ENCODE data around the gene PGAP6.
A peak's percentile ranks its signal among the peaks of the same experiment; 100 is the strongest.
"Not testable (repeated sequence)": the region's sequence is repeated elsewhere in the genome, so short reads cannot be mapped to it uniquely, and the experiment has no call there.

PGAP6 gene

GRCh38 chr16:346587-346986 is 35.2 kb downstream of the PGAP6 start:
- ChIA-PET CTCF (interaction anchor here (1.2 kb wide), 1 partner anchor 37 kb away, joined by 3 read pairs; no protein-coding TSS in a partner anchor), POLR2A (no interaction called here)
- no peaks in the 10 kb centered on the region for H3K27me3 ChIP-seq (replicated peaks in 2 of 5; ENCODE audit: control insufficient read depth in 4 of 5, insufficient read depth in 5 of 5, low read length in 4 of 5)
- H3K4me3 ChIP-seq (ENCODE audit: control insufficient read depth in 1 of 7, extremely low read depth in 1 of 7, insufficient read depth in 4 of 7, low read depth in 2 of 7, low read length in 6 of 7) = no peak overlapping the region
- WGBS (ENCODE audit: insufficient coverage) = 91% methylated on average over 15 of the region's 15 CpGs
- DNase-seq = no peak
- H3K4me1 ChIP-seq (ENCODE audit: control extremely low read depth in 1 of 4, control insufficient read depth in 4 of 4, insufficient read depth in 4 of 4, low read length in 3 of 4) = peaks cover 0 to 33% (median 13%) of the 10 kb centered on the region in 4 experiments
- H3K9me3 ChIP-seq (ENCODE audit: control extremely low read depth in 1 of 5, control insufficient read depth in 4 of 5, insufficient read depth in 2 of 5, low read depth in 1 of 5, low read length in 4 of 5) = no peaks in the 10 kb centered on the region
- H3K36me3 ChIP-seq (ENCODE audit: control insufficient read depth in 4 of 4, insufficient read depth in 4 of 4, low read length in 3 of 4) = peaks cover 2 to 53% (median 35%) of the 10 kb centered on the region in 4 experiments
- no peak overlapping the region for H3K27ac ChIP-seq (ENCODE audit: insufficient read depth in 1 of 2, low read depth in 1 of 2, low read length in 2 of 2, poor library complexity in 1 of 2, severe bottlenecking in 2 of 2)

GRCh38 chr16:345772-346171 is 36.0 kb downstream of the PGAP6 start:
- 91% methylated on average over 9 of the region's 11 CpGs for WGBS (ENCODE audit: insufficient coverage)
- H3K27me3 ChIP-seq (replicated peaks in 2 of 5; ENCODE audit: control insufficient read depth in 4 of 5, insufficient read depth in 5 of 5, low read length in 4 of 5) = no peaks in the 10 kb centered on the region
- ChIA-PET POLR2A (no interaction called here), CTCF (interaction anchor here (0.9 to 2.0 kb wide), 3 partner anchors 10 to 42 kb away, joined by 3 to 6 read pairs (median 3); no protein-coding TSS in a partner anchor)
- no peak overlapping the region for H3K27ac ChIP-seq (ENCODE audit: insufficient read depth in 1 of 2, low read depth in 1 of 2, low read length in 2 of 2, poor library complexity in 1 of 2, severe bottlenecking in 2 of 2)
- H3K4me3 ChIP-seq (ENCODE audit: control insufficient read depth in 1 of 7, extremely low read depth in 1 of 7, insufficient read depth in 4 of 7, low read depth in 2 of 7, low read length in 6 of 7) = no peak overlapping the region
- no peak for DNase-seq
- no peaks in the 10 kb centered on the region for H3K9me3 ChIP-seq (ENCODE audit: control extremely low read depth in 1 of 5, control insufficient read depth in 4 of 5, insufficient read depth in 2 of 5, low read depth in 1 of 5, low read length in 4 of 5)
- H3K36me3 ChIP-seq (ENCODE audit: control insufficient read depth in 4 of 4, insufficient read depth in 4 of 4, low read length in 3 of 4) = peaks cover 2 to 53% (median 35%) of the 10 kb centered on the region in 4 experiments
- peaks cover 0 to 28% (median 6%) of the 10 kb centered on the region in 4 experiments for H3K4me1 ChIP-seq (ENCODE audit: control extremely low read depth in 1 of 4, control insufficient read depth in 4 of 4, insufficient read depth in 4 of 4, low read length in 3 of 4)

GRCh38 chr16:342455-343213 is 39.1 kb downstream of the PGAP6 start:
- Histone ChIP-seq H3K27ac (ENCODE audit: insufficient read depth in 1 of 2, low read depth in 1 of 2, low read length in 2 of 2, poor library complexity in 1 of 2, severe bottlenecking in 2 of 2) (peak overlapping the region in 1 of 2 experiments; percentile 14), H3K27me3 (replicated peaks in 2 of 5; ENCODE audit: control insufficient read depth in 4 of 5, insufficient read depth in 5 of 5, low read length in 4 of 5) (no peaks in the 10 kb centered on the region), H3K9me3 (ENCODE audit: control extremely low read depth in 1 of 5, control insufficient read depth in 4 of 5, insufficient read depth in 2 of 5, low read depth in 1 of 5, low read length in 4 of 5) (no peaks in the 10 kb centered on the region), H3K4me1 (ENCODE audit: control extremely low read depth in 1 of 4, control insufficient read depth in 4 of 4, insufficient read depth in 4 of 4, low read length in 3 of 4) (peaks cover 0 to 39% (median 21%) of the 10 kb centered on the region in 4 experiments), H3K36me3 (ENCODE audit: control insufficient read depth in 4 of 4, insufficient read depth in 4 of 4, low read length in 3 of 4) (peaks cover 2 to 43% (median 29%) of the 10 kb centered on the region in 4 experiments), H3K4me3 (ENCODE audit: control insufficient read depth in 1 of 7, extremely low read depth in 1 of 7, insufficient read depth in 4 of 7, low read depth in 2 of 7, low read length in 6 of 7) (no peak overlapping the region)
- POLR2A ChIA-PET = no interaction called here
- CTCF ChIA-PET = interaction anchor here (0.7 to 1.1 kb wide), 3 partner anchors 17 to 40 kb away, joined by 3 to 5 read pairs (median 3); no protein-coding TSS in a partner anchor
- no peak for DNase-seq
- WGBS (ENCODE audit: insufficient coverage) = 95% methylated on average over 18 of the region's 18 CpGs

GRCh38 chr16:341974-342336 is 39.8 kb downstream of the PGAP6 start:
- CTCF ChIA-PET = interaction anchor here (0.9 kb wide), 1 partner anchor 9 kb away, joined by 3 read pairs; no protein-coding TSS in a partner anchor
- Histone ChIP-seq H3K36me3 (ENCODE audit: control insufficient read depth in 4 of 4, insufficient read depth in 4 of 4, low read length in 3 of 4) (peaks cover 2 to 36% (median 23%) of the 10 kb centered on the region in 4 experiments), H3K4me1 (ENCODE audit: control extremely low read depth in 1 of 4, control insufficient read depth in 4 of 4, insufficient read depth in 4 of 4, low read length in 3 of 4) (peaks cover 0 to 37% (median 24%) of the 10 kb centered on the region in 4 experiments)
- H3K27me3 ChIP-seq (replicated peaks in 2 of 5; ENCODE audit: control insufficient read depth in 4 of 5, insufficient read depth in 5 of 5, low read length in 4 of 5); H3K4me3 ChIP-seq (ENCODE audit: control insufficient read depth in 1 of 7, extremely low read depth in 1 of 7, insufficient read depth in 4 of 7, low read depth in 2 of 7, low read length in 6 of 7); DNase-seq; POLR2A ChIA-PET; H3K9me3 ChIP-seq (ENCODE audit: control extremely low read depth in 1 of 5, control insufficient read depth in 4 of 5, insufficient read depth in 2 of 5, low read depth in 1 of 5, low read length in 4 of 5); H3K27ac ChIP-seq (ENCODE audit: insufficient read depth in 1 of 2, low read depth in 1 of 2, low read length in 2 of 2, poor library complexity in 1 of 2, severe bottlenecking in 2 of 2): not testable (repeated sequence)
- 97% methylated on average over 9 of the region's 13 CpGs for WGBS (ENCODE audit: insufficient coverage)

- peaks cover 0 to 30% (median 17%) of the 10 kb centered on the region in 4 experiments for H3K36me3 ChIP-seq (ENCODE audit: control insufficient read depth in 4 of 4, insufficient read depth in 4 of 4, low read length in 3 of 4)
- H3K27ac ChIP-seq (ENCODE audit: insufficient read depth in 1 of 2, low read depth in 1 of 2, low read length in 2 of 2, poor library complexity in 1 of 2, severe bottlenecking in 2 of 2); H3K27me3 ChIP-seq (replicated peaks in 2 of 5; ENCODE audit: control insufficient read depth in 4 of 5, insufficient read depth in 5 of 5, low read length in 4 of 5); POLR2A ChIA-PET; H3K4me3 ChIP-seq (ENCODE audit: control insufficient read depth in 1 of 7, extremely low read depth in 1 of 7, insufficient read depth in 4 of 7, low read depth in 2 of 7, low read length in 6 of 7); DNase-seq; H3K9me3 ChIP-seq (ENCODE audit: control extremely low read depth in 1 of 5, control insufficient read depth in 4 of 5, insufficient read depth in 2 of 5, low read depth in 1 of 5, low read length in 4 of 5): not testable (repeated sequence)
- 98% methylated on average over 31 of the region's 47 CpGs for WGBS (ENCODE audit: insufficient coverage)
- CTCF ChIA-PET = interaction anchor here (0.9 to 5.3 kb wide), 3 partner anchors 8 to 150 kb away, joined by 3 to 30 read pairs (median 4); no protein-coding TSS in a partner anchor
- peaks cover 0 to 40% (median 25%) of the 10 kb centered on the region in 4 experiments for H3K4me1 ChIP-seq (ENCODE audit: control extremely low read depth in 1 of 4, control insufficient read depth in 4 of 4, insufficient read depth in 4 of 4, low read length in 3 of 4)
Measured at GRCh38 chr16:341095-341973, 40.4 kb downstream of the PGAP6 start.

GRCh38 chr16:340370-341091 is 41.2 kb downstream of the PGAP6 start:
- Histone ChIP-seq H3K27me3 (replicated peaks in 2 of 5; ENCODE audit: control insufficient read depth in 4 of 5, insufficient read depth in 5 of 5, low read length in 4 of 5) (no peaks in the 10 kb centered on the region), H3K36me3 (ENCODE audit: control insufficient read depth in 4 of 4, insufficient read depth in 4 of 4, low read length in 3 of 4) (peaks cover 0 to 22% (median 11%) of the 10 kb centered on the region in 4 experiments), H3K9me3 (ENCODE audit: control extremely low read depth in 1 of 5, control insufficient read depth in 4 of 5, insufficient read depth in 2 of 5, low read depth in 1 of 5, low read length in 4 of 5) (no peaks in the 10 kb centered on the region), H3K4me3 (ENCODE audit: control insufficient read depth in 1 of 7, extremely low read depth in 1 of 7, insufficient read depth in 4 of 7, low read depth in 2 of 7, low read length in 6 of 7) (peak overlapping the region in 2 of 7 experiments; percentile 5 to 34), H3K27ac (ENCODE audit: insufficient read depth in 1 of 2, low read depth in 1 of 2, low read length in 2 of 2, poor library complexity in 1 of 2, severe bottlenecking in 2 of 2) (peak overlapping the region in 1 of 2 experiments; percentile 14), H3K4me1 (ENCODE audit: control extremely low read depth in 1 of 4, control insufficient read depth in 4 of 4, insufficient read depth in 4 of 4, low read length in 3 of 4) (peaks cover 0 to 43% (median 27%) of the 10 kb centered on the region in 4 experiments)
- no peak for DNase-seq
- 96% methylated on average over 23 of the region's 23 CpGs for WGBS (ENCODE audit: insufficient coverage)
- CTCF ChIA-PET = interaction anchor here (0.7 to 5.3 kb wide), 3 partner anchors 9 to 149 kb away, joined by 3 to 30 read pairs (median 4); no protein-coding TSS in a partner anchor
- POLR2A ChIA-PET = no interaction called here
